NOMO-1 treated with DMSO at 0.1 percent for 48 hours (cell line): ENCODE measurements around the gene TP53BP1.
A peak's percentile ranks its signal among the peaks of the same experiment; 100 is the strongest.
"Not testable (repeated sequence)": the region's sequence is repeated elsewhere in the genome, so short reads cannot be mapped to it uniquely, and the experiment has no call there.

ENCODE experiments used
- DNase-seq: peaks from one replicate; lab custom pipeline; 2025; ENCODE audit not compliant: unreplicated experiment; lab: John Stamatoyannopoulos, UW

The TP53BP1 gene

DNA sequence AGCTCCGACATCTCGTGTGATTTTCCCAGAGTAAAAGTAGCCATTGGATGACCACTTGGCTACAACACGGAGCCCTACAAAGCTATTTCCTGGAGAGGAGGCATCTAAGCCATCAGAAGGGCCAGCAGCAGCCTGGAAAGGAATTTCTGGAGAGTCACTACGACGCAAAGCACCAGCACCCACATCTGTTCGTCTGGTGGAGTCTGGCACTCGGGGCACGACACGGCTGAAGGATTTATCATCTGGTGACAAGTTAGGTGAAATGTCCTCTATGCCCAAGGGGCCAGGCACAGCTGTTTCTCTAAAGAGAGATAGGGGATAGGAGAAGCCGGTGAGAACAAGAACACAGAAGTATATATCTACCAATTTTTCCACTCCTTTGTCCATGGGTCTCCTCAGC is 72.5 kb downstream of the TP53BP1 start:
- DNase-seq = no peak

DNA sequence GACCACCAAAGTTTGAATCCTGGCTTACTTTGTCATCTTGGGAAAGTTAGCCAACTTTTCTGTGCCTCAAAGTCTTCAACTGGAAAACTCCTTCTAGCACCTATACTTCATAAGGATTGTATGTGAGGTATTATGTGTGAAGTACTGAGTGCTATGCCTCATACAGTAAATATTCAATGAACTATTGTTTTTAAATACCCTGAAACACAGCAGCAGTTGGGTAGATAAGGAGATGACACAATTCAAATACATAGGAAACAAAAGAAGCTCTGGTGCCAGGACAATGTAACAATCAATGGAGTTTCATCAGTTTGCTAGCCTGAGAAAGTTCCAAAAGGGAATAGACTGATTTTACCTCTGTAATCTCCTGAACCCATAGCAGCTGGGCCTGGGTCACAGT is 78.8 kb downstream of the TP53BP1 start:
- DNase-seq = no peak

- no peak for DNase-seq
Observed at GRCh38 chr15:43412096-43412495, 80.9 kb downstream of the TP53BP1 start.

- DNase-seq = no peak
Observed at GRCh38 chr15:43410572-43411214, 82.3 kb downstream of the TP53BP1 start.

DNA sequence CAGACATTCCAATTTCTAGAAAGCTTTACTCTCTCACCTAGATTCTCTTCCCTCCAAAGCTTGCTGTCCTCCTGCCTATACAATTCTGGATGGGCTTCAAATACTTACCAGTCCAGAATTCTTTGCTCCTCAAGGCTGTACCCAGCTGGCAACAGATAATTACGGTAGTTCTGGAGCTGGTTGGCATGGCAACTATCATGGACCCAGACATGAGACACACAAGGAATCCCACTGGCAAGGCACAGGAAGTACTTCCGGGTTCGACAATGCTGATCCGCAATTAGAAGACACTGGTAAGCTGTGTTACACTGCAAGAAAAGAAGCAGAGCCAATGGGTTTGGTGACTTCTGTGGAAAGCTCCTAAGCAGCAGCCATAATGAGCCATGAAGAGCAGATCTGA is 84.2 kb downstream of the TP53BP1 start:
- DNase-seq = no peak

- no peak for DNase-seq
Observed at GRCh38 chr15:43406808-43407207, 86.1 kb downstream of the TP53BP1 start.

- no peak for DNase-seq
Observed at GRCh38 chr15:43406189-43406588, 86.8 kb downstream of the TP53BP1 start.

DNA sequence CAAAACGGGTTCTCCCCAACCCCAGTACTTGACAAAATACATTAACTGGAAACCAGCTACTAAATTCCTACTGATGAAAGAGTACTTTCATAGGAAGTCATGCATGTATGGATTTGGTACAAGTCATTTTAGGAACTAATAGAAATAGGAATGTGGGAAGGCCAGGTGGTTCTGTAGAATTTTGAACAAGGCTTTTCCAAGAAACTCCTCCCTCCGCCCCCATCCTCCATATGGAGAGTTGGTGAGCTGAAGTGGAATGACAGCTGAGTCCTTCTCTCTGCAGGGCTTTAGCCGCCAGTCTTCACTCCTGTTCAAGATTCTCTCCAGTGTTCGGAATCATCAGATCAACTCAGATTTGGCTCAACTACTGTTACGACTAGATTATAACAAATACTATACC is 88.8 kb downstream of the TP53BP1 start:
- DNase-seq = no peak

GRCh38 chr15:43403616-43404015 is 89.3 kb downstream of the TP53BP1 start:
- no peak for DNase-seq

DNA sequence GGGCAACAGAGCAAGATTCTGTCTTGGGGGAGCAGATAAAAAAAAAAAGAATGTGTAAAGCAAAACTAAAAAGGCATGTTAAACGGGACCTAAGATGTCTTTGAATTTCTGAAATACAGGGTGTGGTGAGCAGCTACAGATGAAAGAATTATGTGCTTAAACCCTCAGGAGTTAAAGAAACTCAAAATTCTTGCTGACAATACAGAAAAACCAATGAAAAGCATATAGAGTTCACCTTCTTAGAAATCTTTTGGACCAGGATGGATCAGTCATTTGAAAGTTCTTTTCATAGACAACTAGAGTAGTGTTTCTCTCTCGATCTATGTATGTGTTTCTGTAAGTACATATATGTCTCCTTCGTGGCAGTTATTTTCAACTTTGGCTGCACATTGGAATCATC is 90.7 kb downstream of the TP53BP1 start:
- no peak for DNase-seq

- not testable (repeated sequence) for DNase-seq
Observed at GRCh38 chr15:43393592-43393991, 99.4 kb downstream of the TP53BP1 start.

- no peak for DNase-seq
Observed at GRCh38 chr15:43390723-43391122, 102.2 kb downstream of the TP53BP1 start.

GRCh38 chr15:43383070-43383469 is 109.9 kb downstream of the TP53BP1 start:
- DNase-seq = no peak

DNA sequence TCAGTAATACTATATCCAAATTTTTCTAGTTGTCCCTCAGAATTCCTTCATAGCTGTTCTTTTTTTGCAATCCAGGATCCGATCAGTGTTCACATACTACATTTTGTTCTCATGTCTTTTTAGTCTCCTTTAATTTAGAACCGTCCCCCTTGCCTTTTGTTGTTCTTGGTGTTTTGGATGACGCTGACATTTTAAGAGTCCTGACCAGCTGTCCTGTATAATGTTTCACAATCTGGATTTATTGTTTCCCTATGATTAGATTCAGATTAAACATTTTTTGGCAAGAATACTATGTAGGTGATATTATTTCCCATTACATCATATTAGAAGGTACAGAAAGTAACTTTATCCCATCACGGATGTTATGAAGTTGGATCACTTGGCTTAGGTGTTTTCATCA is 110.6 kb downstream of the TP53BP1 start:
- DNase-seq = no peak

DNA sequence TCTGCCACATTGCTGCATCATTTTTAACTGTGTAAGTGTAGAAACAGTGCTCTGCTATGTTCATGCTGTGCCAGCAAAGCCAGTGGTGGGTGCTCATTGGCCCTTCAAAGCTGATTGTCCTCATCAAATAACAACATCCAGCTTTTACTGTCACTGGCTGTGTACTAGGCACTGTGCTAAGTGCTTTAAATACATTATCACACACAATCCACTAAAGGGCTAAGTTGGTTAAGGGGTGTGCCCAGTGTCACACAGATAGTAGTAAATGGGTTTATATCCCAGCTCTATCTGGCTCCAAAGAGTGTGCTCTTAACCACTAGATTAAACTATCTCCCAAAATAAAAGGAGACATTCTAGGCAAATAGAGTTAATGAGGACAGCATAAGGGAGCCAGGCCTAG is 114.4 kb downstream of the TP53BP1 start:
- DNase-seq = no peak

DNA sequence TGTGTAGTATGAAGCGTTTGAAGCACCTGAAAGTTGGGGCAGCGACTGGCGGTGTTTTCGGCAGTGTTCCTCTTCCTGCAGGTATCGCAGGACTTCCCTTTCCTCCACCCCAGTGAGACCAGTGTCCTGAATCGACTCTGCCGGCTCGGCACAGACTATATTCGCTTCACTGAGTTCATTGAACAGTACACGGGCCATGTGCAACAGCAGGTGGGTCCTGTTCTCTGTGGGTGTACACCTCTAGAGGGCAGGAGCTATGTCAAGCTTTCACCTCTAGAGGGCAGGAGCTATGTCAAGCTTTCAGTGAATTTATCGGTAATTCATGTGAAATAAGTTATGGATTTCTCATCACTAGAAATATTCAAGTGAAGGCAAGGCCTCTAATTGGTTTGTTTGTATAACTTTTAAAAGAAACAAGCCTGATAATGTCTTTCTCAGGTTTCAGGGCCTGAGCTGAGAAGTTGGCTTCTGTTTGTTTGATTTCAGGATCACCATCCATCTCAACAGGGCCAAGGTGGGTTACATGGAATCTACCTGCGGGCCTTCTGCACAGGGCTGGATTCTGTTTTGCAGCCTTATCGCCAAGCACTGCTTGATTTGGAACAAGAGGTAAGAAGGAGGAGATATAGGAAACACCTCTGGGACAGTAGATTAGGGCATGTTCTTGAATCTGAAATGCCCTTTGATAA is 116.8 kb downstream of the TP53BP1 start:
- peak; percentile 6 for DNase-seq

GRCh38 chr15:43370975-43371974 is 121.7 kb downstream of the TP53BP1 start, which contains the start of the genes TUBGCP4 and ZSCAN29:
TUBGCP4 (plus strand) TSS chr15:43371101; CDS start chr15:43371355, 254 bp downstream.
ZSCAN29 (minus strand) TSS chr15:43371043; CDS start chr15:43369913, 1,130 bp downstream.
- DNase-seq = peak; percentile 71

DNA sequence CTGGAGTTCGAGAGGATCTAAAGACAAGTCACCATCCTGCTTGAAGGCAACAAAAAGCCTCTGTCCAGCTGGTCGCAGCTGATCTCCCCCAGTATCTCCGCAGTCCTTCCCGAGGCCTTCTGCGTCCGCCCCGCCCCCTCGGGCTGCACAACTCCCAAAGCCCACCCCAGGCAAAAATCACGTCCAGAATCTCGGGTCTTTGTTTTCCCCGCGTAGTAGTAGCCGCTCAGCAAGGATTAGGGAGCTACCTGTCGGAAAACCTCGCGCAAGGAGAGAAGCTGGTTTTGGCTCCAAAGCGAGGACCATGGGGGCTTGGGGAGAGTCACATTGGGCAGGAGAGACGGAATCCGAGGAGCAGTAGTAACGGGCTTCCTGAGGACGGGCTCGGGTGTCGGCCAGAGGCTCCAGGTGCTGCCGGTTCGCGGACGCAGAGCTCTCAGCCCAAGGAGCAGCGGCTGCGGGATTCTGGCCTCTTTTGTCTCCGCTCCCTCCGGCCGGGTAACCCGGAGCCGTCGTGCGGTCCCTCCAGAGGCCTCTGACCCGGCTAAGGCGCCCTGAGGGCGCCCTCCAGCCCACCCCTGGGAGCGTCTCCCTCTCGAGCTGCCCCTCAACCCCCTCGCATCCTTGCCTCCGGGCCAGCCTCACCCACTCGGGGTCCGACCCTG is 122.5 kb downstream of the TP53BP1 start:
- DNase-seq = peak; percentile 38

GRCh38 chr15:43361313-43361903 is 131.5 kb downstream of the TP53BP1 start:
- no peak for DNase-seq

DNA sequence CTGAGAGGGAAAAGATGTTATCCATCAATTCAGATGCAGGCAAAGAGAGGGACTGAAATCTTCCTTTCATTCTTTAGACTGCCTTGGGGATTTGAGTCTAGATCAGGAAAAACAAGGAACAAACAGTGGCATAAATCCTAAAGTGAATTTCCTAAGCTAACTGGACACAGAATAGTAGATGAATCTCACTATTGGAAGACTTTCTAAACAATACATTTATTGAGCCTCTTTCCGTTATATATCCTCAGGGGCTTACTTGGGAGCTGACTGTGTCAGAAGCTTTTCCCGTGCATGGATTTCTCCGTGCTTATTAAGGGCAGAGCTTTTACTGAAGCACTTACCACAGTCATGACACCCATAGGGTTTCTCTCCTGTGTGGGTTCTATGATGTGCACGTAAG is 132.1 kb downstream of the TP53BP1 start:
- no peak for DNase-seq
